Measurements from ENCODE around the gene IL17RE.
"Not testable (repeated sequence)": the region's sequence is repeated elsewhere in the genome, so short reads cannot be mapped to it uniquely, and the experiment has no call there.

DNA sequence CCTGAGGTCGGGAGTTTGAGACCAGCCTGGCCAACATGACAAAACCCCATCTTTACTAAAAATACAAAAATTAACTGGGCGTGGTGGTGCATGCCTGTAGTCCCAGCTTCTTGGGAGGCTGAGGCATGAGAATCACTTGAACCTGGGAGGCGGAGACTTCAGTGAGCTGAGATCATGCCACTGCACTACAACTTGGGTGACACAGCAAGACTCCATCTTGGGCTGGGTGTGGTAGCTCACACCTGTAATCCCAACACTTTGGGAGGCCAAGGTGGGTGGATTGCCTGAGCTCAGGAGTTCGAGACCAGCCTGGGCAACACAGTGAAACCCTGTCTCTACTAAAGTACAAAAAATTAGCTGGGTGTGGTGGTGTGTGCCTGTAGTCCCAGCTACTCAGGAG lies 26.4 kb upstream of the IL17RE start:
- not testable (repeated sequence) for TF ChIP-seq CTCF, POLR2A (IDR thresholded peaks at IDR 0.05)

Data from lower leg skin (tissue), 3 donors.